Fibroblast of mammary gland (primary cell): Measurements from ENCODE around the gene RADIL.

Source experiments
- DNase-seq: peaks from one replicate; pipeline ENCODE4 v3.0.0-alpha.2; 2010; ENCODE audit warnings: low read depth
- H3K4me3 ChIP-seq: 2 replicates; pipeline ENCODE4 v1.5.1; 2011; ENCODE audit warnings: low read depth, mild to moderate bottlenecking, low read length, moderate library complexity; ENCODE audit not compliant: control insufficient read depth
- TF ChIP-seq, protein P1 (sequence below): conservative IDR thresholded peaks from 2 replicates; pipeline ENCODE4 v1.5.1; 2011; ENCODE audit warnings: low read depth, low read length, inconsistent platforms; ENCODE audit not compliant: control insufficient read depth, insufficient read depth

RADIL gene

GRCh38 chr7:4841836-4842235 lies 41.7 kb downstream of the RADIL start:
- TF ChIP-seq, protein P1, sequence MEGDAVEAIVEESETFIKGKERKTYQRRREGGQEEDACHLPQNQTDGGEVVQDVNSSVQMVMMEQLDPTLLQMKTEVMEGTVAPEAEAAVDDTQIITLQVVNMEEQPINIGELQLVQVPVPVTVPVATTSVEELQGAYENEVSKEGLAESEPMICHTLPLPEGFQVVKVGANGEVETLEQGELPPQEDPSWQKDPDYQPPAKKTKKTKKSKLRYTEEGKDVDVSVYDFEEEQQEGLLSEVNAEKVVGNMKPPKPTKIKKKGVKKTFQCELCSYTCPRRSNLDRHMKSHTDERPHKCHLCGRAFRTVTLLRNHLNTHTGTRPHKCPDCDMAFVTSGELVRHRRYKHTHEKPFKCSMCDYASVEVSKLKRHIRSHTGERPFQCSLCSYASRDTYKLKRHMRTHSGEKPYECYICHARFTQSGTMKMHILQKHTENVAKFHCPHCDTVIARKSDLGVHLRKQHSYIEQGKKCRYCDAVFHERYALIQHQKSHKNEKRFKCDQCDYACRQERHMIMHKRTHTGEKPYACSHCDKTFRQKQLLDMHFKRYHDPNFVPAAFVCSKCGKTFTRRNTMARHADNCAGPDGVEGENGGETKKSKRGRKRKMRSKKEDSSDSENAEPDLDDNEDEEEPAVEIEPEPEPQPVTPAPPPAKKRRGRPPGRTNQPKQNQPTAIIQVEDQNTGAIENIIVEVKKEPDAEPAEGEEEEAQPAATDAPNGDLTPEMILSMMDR, result no peak
- no peak for DNase-seq
- H3K4me3 ChIP-seq, result no peak overlapping the region

DNA sequence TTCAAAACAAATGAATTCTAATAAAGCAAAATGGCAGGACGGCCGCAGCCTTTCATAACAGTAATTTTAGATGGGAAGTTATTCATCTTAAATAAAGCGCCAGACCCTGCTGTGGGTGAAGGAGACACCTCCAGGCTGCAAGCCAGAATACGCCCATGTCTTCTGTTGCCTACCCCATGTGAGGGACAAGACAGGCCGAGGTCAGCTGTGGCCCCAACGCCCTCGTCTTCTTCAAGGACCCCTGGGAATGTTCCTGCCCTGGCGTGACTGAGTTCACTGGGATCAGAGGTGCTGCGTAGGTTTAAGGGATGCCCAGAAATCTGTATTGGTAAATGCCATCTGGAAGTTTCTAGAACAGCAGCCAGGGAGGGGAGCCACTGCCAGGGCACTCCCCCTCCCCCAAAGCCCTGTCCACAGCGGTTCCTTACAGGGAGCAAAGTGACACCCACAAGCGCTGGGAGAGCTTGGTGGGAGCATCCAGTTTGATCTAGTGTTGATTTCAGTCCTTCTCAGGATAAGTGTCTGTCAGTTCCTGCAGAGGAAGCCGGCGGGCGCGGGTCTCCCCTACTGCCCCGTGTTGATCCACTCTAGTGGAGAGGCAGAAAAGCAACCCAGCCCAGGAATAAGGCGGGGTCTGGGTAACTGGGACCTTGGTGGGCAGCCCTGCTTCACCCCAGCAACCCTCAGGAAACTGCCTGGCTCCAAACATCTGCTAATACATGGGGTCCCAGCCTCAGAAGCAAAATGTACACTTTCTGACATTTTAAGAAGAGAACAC lies 42.3 kb downstream of the RADIL start:
- TF ChIP-seq, protein P1, result no peak
- DNase-seq, result no peak
- no peak overlapping the region for H3K4me3 ChIP-seq

DNA sequence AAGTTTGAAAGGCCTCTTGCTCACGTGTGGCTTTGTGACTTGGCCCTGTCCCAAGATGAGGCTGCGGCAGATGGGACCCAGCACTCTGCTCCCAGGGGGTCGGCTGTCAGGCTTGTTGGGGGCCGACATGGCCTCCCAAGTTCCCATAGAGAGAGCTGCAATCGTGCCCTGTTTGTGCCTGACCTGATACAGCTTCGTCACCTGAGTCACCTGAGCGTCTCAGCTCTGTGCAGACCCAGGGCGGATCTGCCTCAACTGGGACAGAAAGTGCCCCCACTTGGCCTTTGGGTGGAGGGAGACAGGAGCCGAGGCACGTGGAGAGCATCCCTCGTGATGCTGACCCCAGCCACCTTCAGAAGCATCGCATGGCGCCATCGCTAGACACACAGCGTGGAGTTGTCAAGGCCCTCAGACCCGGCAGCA lies 43.4 kb downstream of the RADIL start:
- TF ChIP-seq, protein P1, result no peak
- DNase-seq, result no peak
- no peak overlapping the region for H3K4me3 ChIP-seq

DNA sequence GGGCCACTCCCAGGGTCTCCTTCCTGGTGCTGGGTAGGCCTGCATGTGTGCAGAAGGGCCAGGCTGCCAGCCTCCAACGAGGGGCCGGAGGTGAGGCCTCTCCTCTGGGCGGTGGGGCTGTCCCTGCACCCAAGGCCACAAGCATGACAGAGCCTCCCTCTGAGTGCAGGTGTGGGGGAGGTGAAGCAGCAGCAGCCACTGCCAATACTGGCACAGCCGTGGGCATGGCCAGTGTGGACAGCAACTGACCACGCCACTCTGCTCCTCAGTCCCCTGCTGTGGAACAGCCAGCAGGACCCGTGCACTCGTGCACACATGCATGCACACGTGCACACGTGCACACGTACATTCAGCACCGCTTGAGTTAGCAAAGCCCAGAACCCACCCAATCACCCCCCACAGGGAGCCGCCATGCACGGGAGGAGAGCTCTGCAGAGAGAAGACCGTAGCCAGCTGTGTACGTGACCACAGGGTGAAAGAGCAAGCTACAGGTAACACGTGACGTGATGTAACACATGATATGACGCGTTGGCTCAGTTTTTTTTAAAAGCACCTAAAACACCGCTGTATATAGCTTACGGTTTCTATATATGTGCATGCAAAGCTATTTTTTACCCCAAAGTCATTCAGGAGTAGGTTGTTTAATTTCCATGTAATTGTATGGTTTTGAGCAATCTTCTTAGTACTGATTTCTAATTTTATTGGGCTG lies 44.7 kb downstream of the RADIL start:
- TF ChIP-seq, protein P1, result no peak
- DNase-seq, result no peak

GRCh38 chr7:4837803-4838625 lies 45.5 kb downstream of the RADIL start:
- TF ChIP-seq, protein P1, result no peak
- DNase-seq, result no peak
- H3K4me3 ChIP-seq, result no peak overlapping the region

More for the DNA sequence above, 44.7 kb downstream of the RADIL start:
- no peak overlapping the region for H3K4me3 ChIP-seq

GRCh38 chr7:4837041-4837802 lies 46.3 kb downstream of the RADIL start:
- no peak overlapping the region for H3K4me3 ChIP-seq
- DNase-seq, result no peak
- TF ChIP-seq, protein P1, result no peak
